Muscle of back (tissue), 11 donors: ENCODE data around the gene DENND1B. TPM values are rescaled to one million over a fixed set of nuclear protein-coding genes. Genes with fewer than 3 reads are reported as not detected.
"Not testable (repeated sequence)": the region's sequence is repeated elsewhere in the genome, so short reads cannot be mapped to it uniquely, and the experiment has no call there.

Experiments used
- DNase-seq, 3 donors: peaks; one replicate each; pipeline versions ENCODE4 v3.0.0 to v3.0.0-alpha.2; 2013
- polyA plus RNA-seq, 10 donors: library from polyadenylated mRNA; unstranded; fragments of 120-200 nt; gene quantifications; one replicate each; pipeline ENCODE4 v1.2.1, GENCODE V29; 2013; ENCODE audit not compliant: insufficient read length in 10 of 10

DENND1B gene
- polyA plus RNA-seq, 10 donors: 3.3 to 6.3 (median 5.0) TPM

DNA sequence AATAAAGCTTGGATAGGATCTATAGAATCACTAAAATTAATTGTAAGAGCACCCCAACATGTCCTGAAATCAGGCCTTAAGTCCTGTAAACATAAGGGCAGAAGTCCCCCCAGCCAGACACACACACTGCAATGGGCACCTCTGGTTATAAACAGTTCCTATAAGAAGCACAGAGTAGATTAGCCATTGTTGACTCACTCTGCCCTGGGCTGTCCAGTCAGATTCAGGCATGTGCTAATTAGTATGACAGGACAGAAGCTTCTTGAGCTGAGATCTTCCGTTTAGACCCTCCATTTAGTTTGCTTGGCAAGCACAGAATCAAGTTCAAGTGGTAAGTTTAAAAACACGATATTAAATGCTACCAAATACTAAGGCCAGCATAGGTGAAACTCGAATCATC lies 11.8 kb upstream of the DENND1B start:
- DNase-seq: no peak

DNA sequence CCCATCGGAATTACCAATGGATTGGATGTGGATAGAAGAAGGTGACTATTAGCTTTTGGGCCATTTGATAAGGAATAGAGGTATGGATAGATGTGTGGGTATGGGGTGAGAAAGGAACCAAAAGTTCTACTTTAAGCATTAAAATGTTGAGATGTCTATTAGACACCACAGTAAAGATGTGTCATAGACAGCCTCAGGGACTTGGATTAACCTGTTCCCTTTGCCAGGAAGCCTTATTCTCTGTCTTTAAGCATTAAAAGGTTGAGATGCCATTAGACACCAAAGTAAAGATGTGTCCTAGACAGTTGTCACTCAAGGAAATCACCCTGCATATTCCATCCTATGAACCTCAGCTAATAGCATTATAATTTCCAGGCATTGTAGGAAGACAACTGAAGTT lies 11.0 kb upstream of the DENND1B start:
- no peak for DNase-seq

DNA sequence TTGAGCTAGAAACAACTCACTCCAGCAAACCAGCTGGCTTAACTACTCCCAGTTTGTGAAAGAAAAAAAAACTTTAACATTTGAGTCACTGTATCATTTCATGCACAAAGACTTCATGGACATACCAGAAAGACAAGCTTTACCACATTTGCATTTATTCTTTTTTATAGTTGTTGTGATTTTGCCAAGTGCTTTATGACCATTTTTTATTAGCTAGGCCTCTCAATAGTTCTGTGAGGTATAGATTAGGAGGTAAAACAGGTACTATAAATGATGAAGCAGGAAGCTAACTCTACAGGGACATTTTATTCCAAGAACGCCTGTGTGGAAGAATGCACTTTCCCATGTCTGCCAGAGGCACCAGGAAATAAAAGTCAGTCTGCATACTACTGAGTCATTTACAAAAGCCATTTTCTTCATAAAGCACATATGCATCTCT lies 8.2 kb upstream of the DENND1B start:
- peak in 2 of 3 donors; percentile 17 to 25 for DNase-seq

DNA sequence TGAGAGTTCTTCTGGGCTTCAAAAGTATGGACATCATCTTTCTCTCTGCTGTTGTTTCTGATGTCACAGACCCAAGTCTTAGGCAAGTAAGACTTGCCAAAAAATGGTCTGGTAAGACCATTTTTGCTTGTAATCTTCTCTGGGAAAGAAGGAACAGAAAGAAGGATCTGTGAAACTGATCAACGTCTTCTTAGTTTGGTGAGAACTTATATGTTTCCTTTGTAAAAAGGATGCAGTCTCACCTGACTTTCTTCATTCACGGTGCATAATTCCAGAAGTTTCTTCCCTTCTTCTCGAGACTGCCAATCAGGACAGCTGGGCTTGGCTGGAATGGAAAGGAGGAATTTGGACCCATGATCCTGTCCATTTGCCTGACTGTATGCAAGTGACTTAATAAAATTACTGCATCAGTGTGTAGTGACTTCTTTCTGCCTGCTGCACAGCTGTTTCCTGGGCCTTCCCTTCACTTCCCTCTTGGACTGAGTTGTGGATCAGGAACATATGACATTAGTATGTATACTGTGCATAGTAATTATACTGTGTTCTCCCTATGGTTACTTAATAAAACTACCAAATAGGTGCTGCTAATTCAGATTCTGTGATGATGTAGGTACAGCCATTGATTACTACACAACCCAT lies 7.6 kb upstream of the DENND1B start:
- peak in 1 of 3 donors; percentile 46 for DNase-seq

DNA sequence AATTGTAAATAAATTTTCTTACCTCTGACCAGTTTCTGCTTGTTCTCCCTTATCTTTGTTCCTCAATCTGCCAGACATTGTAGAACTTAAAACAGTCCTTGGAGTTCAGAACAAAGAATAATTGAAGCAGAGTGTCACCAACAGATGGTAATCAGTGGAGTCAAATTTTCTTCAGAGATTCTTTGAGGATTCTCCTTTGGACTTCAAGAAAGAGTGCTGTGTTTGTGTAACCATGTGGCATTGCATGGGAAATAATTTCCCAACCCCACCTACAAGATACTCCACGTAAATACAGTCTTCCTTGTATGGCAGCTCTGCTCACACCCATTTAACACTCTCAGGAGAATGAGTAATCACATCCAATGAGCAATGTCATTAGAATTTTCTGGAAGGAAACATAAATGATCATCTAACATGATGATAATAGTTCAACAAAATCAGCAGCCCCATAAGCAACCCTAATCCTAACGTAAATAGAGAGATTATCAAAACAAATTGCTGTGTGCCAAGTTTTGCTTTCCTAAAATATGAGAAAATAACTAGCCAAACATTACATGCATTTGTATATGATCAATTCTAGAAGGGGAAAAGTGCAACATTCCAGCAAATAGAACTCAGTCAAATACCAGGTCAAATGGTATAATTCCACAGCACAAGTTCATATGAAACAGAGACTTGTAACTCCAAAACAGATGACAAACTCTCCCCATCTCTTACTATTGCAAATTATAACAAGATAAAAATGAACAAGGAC lies 6.9 kb upstream of the DENND1B start:
- DNase-seq: peak in 1 of 3 donors; percentile 16

DNA sequence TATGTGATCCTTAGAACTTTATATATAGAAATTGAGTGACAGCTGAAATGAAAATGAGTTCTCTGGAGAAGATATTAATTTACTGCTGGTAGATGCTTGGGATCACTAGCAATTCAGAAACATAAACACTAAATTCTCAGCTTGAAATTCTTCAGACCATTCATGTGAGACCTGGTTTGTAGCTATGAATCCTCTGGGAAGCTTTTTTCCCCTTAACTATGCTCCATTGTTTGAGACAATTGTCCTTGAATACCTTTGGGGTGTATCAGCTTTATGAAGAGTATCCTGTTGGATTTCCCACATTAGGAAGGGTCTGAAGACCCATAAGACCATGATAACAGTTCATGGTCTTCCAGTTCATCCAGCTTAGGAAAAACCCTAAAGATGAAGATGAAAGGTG lies 4.6 kb upstream of the DENND1B start:
- no peak for DNase-seq

DNA sequence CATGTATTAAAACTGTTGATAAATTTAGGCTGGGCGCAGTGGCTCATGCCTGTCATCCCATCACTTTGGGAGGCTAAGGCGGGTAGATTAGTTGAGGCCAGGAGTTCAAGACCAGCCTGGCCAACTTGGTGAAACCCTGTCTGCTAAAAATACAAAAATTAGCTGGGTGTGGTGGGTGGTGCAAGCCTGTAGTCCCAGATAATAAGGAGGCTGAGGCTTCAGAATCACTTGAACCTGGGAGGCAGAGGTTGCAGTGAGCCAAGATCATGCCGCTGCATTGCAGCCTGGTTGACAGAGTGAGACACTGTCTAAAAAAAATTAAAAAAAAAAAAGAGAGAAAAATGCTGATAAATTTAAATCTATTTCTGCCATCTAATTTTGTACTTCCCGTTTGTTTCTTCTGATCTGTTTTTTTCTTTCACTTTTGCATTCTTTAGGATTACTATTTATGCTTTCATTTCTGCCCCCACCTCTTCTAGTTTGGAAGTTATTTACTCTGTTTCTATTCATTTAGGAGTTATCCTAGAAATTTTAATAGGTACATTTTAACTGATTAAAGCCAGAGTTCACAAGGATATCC lies 3.2 kb upstream of the DENND1B start:
- DNase-seq: no peak

DNA sequence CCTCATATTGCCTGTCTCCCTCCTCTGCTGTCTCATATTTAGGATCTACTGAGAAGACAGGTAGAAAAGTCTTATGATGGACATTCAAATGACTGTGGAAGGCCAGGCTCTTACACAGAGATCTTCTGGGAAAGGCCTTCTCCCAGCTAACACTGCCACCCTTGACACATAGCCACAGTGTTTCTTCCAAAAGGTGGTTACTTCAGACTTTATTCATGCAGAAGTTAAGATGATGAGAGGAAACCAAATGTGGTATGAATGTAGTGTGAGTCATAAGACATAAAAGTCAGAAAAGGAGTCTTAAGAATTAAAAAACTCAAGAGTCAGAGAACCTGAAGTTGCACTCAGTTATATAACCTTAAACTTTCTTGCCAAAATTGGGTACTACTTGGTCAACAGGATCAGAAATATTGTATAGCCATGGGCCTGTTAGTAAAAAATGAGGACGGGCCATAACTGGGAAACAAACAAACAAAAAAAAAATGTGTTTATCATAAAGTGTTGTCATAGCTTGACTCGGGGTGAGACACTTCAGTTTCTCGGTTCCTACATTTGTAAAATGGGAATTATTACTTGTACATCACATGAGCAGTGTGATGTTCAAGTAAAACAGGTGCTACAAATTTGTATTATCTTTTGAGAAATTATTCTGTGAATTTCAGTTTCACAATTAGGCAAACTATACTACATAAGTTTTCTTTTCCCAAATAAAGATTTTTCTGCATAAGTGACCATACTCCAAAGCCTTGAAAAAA lies 1.2 kb upstream of the DENND1B start:
- peak in 1 of 3 donors; percentile 51 for DNase-seq

DNA sequence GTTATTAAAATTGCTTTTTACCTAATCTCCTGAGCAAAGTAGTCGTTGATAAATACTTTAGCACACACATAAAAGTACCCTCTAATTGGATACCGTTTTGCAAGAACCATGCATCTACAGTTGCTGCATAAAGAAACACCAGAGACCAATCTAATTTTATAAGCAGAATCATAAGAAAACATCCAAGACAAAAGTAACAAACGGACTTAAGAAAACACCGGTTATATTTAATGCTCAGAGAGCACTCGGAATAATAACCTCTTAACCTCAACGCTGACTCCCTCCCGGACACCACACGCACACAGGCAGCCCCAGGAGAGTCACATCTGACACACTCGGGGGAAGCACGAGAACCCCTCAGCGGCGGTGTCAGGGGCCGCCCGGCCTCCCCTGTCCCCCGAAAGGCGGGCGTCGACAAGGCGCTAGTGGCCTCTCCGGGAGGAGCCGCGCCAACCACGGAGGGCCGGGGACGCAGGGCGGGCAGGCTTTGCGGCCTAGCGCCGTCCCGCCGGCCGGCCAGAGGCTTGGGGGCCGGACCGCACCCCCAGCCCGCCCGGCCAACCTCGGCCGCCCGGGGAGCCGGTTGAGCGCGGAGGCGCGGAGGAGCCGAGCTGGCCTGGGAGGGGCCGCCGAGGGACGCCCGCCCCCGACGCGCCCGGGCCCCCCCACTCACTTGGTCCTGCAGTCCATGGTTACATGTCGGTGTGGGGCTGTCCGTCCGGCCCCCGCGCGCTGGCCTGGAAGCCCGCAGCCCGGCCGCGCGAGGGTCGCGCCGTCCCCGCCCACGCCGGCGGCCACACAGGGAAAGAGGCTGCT lies 606 bp downstream of the DENND1B start:
- peak; percentile 29 to 81 (median 48) for DNase-seq

DNA sequence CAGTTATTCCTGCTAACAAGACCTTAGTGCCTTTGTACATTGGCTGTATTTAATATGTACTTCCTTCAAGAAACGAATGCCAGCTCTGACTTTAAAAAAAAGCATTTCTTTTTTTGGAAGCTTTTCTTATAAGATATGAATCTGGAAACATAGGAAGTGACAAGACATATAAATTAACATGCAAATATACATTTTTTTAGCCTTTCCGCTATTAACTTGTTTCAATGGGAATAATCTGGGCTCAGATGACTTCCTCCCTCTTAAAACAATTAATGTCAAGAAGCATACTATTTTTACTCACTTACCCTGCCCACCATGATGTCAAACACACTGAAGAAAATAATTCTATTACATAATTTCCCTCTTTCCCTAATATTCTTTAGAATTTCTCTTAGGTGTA lies 1.4 kb downstream of the DENND1B start:
- DNase-seq: peak in 1 of 3 donors; percentile 11

DNA sequence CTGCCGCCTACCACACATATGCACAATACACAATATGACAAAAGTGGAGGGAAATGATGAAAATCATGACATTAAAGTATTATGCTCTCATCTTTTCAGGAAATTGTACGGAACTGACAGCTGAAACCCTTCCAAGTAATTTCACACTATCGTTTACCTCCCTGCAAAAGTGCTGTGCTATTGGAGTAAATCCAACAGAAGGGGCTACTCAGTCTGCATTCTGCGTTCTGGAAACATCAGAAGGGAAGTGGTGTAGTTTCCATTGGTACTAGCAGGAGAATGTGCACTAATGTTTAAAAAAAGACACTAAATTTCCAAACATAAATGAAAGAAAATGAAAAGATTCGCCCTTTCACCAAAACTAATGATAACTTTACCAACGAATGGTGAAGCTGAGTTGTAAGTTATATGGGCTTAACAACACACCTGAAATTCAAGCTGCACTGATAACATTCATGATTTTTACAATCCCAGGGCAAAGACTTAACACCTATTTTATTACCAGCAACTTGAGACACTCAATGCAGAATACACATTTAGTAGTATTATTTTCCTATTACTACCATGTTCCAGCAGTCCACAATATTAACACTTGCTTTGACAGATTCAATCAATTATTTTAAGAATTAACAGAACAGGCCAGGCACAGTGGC lies 3.2 kb downstream of the DENND1B start:
- no peak for DNase-seq

DNA sequence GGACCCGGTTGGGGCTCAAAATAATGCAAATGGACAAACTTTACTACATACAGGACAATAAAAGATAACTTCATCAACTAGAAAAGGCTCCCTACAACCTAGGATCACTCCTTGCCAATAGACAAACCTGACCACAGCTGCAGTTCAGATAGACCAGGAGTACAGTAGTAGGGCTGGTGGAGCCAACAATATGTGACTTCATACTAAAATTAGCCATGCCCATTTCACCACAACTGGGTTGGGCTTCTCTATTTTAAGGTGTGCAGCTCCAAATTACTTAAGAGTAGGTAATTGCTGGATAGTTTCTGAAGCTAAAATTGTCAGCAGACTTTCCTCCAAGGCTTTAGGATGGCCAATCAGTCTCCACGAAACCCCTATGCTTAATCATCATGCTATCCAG lies 3.9 kb downstream of the DENND1B start:
- no peak for DNase-seq

DNA sequence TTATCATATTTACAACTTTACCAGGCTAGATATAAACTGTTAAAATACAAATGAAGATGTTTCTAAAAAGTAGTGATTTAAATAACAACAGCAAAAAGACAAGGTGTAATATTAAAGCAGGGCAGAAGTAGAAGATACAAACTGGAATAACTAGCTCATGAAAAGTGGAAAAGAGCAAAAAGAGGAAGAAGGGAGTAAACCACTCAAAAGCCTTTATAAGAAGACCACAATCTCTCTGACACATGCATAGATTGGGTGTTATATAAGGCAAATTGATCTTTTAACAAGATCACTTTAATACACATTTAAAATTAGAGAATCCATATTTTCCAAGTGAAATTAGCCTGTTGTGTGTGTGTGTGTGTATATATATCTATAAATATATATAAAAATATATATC lies 5.0 kb downstream of the DENND1B start:
- DNase-seq: no peak

DNA sequence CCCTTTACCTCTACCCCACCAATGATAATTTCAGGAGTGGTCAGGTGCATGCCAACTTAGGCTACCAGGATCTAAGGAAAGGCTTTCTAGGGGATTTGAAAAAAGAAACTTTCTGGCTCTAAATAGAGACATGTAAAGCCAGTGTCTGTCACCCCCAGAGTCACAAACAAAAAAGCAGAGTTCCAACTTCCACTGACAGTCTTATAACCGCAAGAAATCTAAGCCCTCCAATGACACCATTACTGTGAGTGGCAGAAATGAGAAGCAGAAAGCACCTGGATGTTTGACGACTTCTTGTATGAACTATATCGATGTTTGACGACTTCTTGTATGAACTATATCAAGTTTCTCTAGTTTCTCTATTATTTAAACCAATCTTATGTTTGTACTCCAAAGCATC lies 6.0 kb downstream of the DENND1B start:
- DNase-seq: no peak

DNA sequence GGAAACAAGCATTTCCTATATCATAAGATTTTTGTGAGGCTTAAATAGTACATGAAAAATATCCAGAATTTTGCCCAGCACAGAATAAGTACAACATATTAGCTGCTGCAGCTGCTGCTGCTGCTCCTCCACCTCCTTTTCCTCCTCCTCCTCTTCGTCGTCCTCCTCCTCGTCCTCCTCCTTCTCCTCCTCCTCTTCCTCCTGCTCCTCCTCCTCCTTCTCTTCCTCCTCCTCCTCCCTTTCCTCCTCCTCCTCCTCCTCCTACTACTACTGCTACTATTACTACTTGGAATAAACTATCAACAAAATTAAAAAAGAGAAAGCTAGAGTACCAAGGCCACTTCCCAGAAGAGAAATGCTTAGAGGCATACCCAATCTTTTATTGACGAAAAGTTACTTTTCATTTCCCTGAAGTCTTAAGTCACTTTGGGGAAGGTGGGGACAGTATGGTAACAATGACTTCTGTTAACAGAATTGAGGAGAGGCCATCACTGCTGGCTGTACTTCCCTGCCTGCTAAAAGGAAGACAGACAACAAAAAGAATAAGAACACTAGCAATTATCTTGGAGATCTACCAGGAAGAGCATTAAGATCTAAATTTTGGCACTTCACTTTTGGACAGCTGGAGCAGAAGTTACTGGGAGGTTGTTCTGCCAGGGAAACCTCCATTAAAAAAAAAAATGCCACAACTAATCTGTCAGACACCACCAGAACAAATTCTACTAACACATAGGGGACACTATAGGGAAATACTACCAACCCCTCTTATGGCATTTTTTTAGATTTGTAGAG lies 7.1 kb downstream of the DENND1B start:
- DNase-seq: peak in 1 of 3 donors; percentile 18

DNA sequence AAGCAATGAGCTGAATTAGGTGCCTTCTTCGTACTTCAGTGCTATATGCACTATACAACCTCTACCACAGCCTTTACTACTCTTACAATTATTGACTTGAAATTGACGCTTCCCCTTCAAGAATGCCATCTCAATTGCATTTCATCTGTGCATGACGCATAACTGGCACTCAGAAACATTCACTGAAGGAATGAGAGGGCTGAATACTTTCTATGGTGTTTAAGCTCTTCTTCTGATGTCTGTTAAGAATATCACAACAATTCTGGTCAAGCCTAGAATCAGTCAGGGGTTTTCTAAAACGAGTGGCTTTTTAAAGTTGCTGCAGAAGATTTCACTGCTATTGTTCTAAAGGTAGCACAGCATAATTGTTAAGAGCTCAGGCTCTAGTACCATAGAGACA lies 11.5 kb downstream of the DENND1B start:
- no peak for DNase-seq

DNA sequence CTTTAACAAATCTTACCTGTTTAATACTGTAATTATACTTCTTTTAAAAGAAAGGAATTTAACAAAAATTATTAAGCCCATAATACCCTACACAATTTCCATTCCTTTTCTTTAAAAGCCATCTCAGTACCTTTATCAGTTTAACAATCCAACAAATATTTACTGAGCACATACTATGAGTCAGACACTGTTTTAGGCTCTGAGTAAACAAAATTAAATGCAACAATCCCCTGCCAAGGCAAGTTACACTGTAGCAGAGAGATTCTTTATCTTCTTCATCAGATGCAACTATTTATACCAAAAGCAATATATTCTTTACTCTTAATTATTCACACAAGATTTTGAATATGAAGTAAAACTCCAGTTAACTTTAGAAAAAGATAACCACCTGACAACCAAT lies 12.0 kb downstream of the DENND1B start:
- no peak for DNase-seq

DNA sequence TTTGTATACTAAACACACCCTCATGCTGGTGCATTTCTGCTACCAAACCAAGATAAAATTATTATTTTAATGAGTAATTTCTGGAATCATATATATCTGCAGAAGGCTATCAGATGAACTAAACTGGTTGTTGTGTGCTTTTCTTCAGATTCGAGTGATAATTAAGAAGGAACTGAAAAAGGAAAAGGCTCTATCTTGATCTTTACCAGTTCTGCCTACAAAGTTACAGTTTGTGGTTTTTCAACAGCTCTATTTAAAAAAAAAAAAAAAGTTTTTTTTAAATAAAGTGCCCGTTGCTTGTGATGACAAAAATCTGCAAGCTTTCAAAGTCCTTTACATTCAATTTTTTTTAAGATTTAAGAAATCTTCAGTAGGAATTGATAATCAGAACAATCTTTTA lies 13.6 kb downstream of the DENND1B start:
- DNase-seq: no peak

DNA sequence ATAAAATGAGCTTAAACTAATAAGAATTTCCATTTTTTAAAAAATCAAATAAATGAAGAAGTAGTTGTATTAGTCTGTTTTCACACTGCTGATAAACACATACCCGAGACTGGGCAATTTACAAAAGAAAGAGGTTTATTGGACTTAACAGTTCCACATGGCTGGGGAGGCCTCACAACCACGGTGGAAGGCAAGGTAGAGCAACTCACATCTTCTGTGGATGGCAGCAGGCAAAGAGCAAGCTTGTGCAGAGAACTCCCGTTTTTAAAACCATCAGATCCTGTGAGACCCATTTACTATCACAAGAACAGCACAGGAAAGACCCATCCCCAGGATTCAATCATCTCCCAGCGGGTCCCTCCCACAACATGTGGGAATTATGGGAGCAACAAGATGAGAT lies 19.7 kb downstream of the DENND1B start:
- DNase-seq: not testable (repeated sequence)

DNA sequence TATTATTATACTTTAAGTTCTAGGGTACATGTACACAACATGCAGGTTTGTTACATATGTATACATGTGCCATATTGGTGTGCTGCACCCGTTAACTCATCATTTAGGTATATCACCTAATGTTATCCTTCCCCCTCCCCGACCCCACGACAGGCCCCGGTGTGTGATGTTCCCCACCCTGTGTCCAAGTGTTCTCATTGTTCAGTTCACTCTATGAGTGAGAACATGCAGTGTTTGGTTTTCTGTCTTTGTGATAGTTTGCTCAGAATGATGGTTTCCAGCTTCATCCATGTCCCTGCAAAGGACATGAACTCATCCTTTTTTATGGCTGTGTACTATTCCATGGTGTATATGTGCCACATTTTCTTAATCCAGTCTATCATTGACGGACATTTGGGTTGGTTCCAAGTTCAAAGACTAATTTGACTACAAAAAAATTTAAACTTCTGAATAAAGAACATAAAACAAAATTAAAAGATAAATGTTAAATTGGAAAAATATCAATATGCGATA lies 22.6 kb downstream of the DENND1B start:
- DNase-seq: not testable (repeated sequence)
